NCI-H128 (cell line): Measurements from ENCODE around the gene TNFRSF9.
"Not testable (repeated sequence)": the region's sequence is repeated elsewhere in the genome, so short reads cannot be mapped to it uniquely, and the experiment has no call there.

ENCODE experiments used
- DNase-seq: peaks from one replicate; lab custom pipeline; 2025; ENCODE audit not compliant: unreplicated experiment; lab: John Stamatoyannopoulos, UW

TNFRSF9 gene

DNA sequence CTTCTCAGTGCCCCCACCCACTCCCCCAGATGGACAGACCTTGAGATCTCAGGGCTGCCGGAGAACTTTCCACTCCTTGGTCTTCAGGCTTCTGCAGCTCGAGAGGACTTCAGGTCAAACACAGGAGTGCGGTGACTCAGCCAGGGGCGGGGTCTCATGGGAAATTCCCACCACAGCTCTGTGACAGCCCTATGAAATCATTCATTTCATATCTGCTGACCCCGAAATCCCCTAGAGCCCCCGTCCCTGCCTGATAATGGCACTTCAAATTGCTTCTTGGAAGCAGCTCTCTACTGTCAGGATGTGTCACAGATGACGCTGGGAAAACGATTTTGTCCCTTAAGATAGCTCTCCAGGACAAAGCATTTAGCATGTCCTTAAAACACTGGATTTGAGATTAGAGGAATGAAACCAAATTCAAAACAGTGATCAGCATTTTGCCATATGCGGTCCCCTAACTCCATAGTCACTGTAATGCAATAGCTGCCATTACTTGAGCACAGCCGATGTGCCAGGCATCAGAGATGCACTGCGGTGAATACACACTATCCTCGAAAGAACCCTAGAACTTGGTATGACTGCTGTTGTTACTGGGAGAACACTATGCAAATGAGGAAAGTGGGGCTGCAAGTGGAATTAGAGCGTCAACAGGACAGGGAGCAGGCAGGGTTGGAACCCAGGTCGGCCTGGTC, at the start of gene TNFRSF9:
TSS of gene TNFRSF9 (minus strand) at position 95 of the 692 bp plus-strand sequence. CDS start 845 bp downstream, outside the sequence.
- no peak for DNase-seq

DNA sequence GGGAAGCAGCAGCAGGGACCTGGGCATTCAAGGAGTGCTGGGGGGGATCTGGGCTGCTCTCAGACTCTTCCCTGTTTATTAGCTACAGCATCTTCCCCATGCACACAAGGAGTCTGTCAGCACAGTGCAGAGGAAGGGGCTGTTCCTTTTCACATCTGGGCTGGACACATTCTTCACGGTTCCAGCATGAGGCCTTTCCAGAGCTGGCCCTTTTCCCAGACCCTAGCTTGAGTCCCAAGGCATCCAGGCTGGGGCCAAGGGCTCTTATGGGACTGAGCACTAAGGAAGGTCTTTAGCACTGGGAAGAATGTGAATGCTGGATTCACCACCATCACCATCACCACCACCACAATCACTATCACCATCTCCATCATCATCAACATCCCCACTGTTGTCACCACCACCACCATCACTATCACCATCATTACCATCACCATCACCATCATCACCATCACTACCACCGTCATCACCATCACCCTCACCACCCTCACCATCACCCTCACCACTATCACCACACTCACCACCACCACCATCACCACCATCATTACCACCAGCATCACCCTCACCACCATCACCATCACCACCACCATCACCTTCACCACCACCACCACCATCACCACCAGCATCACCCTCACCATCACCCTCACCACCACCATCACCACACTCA, 49.3 kb upstream of the TNFRSF9 start:
- DNase-seq: no peak

DNA sequence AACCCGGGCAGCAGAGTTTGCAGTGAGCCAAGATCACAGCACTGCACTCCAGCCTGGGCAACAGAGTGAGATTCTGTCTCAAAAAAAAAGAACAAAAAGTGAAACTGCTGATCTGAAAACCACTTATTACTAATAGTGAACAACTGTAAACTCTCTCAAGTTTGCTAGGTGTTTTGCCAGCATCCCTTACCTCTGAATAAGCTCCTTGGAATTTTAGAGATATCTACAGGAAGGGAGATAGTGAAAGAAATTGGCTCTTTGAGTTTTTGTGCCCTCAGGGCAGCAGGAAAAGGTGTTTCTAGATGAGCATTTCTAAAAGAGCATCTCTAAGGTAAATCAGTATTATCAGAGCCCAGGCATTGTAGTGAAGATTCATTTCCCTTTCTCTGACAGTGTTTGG, 47.9 kb upstream of the TNFRSF9 start:
- DNase-seq: no peak

DNA sequence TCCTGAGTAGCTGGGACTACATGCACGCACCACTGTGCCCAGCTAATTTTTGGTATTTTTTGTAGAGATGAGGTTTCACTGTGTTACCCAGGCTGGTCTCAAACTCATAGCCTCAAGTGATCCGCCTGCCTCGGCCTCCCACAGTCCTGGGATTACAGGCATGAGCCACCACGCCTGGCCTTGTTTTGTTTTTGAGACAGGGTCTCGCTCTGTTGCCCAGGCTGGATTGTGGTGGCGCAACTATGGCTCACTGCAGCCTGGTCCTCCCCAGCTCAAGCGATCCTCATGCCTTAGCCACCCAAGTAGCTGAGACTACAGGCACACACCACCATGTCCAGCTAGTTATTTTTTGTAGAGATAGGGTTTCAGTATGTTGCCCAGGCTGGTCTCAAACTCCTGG, 46.9 kb upstream of the TNFRSF9 start:
- no peak for DNase-seq

DNA sequence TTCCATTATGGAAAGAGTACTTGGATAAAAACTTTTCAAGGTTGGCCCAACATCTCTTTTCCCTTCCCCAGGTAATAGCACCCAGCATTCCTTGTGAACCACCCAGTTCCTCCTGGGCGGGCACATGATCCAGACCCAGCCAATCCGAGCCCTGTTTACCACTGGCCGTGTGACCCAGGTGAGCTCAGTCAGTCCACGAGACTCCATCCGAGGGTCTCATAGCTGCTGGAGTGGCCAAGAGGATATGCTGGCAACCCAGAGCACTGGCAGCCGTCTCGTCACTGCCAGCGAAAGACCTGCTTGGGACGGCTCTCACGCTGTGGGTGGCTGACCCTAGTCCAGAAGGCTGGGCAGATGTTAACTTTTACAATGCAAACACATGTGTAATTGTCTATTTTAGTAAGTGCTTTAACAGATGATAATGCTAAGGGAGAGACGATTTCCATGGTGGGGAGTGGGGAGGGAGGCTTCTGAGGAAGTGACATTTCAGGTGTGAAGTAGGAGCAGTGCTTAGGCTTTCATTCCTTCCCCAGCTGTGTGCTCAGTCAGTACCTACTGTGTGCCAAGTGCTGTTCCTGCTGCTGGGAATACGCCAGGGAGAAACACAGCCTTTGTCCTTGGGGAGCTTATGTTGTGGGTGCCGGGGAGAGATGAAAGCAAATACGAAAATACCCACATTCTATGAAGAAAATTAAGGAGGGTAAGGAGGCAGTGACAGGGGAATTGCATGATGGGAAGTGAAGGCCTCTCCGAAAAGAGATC, 45.4 kb upstream of the TNFRSF9 start:
- DNase-seq: no peak

DNA sequence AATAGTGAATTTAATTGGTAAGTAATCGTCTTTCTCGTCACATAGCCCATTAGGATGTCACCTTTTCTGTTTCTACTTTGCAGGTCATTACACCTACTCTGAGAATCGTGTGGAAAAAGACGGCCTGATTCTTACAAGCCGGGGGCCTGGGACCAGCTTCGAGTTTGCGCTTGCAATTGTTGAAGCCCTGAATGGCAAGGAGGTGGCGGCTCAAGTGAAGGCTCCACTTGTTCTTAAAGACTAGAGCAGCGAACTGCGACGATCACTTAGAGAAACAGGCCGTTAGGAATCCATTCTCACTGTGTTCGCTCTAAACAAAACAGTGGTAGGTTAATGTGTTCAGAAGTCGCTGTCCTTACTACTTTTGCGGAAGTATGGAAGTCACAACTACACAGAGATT, 44.2 kb upstream of the TNFRSF9 start:
- peak; percentile 16 for DNase-seq

DNA sequence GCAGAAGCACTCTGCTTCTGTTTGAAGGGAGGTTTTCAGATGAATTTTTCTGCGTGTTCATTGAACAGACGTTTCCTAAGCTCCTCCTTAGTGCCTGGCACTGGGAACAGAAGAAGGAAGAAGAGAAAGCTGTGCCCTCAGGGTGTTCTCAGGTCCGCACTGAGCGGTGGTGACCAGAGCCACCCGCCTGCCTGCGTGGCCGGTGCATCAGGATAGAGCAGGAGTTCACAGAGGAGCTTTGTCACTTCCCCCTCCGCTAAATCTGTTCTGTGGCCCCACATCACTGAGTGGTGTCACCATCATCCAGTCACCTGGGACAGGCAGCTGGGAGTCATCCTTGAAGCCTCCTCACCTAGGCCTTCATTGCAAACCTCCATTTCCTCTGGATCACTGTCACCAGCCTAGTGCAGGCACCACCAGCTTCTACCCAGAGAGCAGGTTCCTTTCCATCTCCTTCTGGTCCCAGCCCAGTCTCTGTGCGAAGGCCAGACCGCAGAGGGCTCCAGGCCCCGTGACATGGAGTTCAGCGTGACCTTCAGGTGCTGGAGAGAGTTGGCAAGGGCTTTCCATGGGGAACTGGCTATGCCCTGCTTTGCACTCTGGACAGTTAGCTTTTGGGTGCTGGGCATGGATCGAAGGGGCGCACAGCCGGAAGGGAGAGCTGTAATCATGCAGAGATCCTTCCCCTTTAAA, 42.6 kb upstream of the TNFRSF9 start:
- DNase-seq: no peak

DNA sequence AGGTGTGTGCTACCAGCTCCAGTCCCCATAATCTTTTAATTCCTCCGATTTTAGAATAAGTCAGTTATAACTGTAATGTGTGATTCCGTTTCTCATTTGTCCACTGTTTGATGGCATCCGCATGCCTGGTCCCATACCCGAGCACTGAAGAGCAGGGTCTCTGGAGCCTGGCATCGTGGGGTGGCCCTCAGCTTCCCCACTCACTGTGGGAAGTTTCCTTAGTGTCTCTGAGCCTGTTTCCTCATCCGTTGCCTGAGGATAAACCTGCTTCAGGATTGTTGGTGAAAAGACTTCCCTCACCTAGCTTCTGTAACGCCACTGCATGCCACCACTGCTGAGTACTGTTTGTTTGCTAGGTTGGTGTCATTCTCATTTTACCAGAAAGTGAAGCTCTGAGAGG, 40.3 kb upstream of the TNFRSF9 start:
- no peak for DNase-seq

DNA sequence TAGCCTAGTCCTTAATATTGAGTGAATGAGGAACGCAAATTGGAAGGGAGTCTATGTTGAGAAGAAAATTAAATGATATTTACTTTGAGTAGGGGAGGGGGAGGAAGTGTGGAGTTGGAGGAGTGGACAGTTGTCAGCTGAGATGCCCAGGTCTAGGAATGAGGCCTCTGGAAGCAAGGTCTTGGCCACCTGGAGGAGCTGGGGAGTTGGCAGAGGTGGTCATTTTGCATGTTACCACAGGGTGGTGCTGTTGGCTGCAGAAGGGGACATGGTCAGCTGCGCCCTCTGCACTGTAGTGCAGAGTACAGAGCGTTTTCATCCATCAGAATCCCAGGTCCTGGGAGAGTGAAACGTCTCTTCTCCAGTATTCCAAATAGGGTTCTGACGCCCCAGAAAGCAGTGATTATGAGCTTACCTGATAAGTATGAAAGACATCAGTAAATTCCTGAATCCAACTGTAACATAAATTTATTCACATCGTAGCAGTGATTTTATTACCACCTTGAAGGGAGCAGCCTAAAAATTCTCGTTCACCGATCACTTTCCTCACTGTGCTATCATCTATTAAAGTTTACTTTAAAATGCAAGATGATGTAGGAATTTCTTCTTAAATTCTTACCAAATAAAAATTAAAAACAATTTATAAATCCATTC, 34.7 kb upstream of the TNFRSF9 start:
- DNase-seq: peak; percentile 70

DNA sequence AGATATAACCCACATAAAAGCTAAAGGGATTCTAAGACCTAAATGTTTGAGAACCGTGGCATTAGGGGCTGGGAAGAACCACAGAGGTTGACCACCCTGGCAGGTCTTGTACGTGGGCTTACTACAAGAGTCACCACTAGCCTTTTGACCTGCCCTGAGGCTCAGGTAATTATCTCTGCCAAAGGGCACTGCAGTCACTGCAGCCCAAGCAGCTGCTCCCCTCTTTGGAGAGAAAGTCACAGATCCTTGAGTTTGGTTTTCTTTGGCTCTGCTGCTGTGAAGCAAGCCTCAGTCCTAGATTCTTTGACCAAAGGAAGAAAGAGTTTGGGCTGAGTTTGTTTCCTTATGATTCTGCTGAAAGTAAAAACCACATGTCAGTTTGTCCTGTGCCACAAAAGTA, 32.4 kb upstream of the TNFRSF9 start:
- no peak for DNase-seq

DNA sequence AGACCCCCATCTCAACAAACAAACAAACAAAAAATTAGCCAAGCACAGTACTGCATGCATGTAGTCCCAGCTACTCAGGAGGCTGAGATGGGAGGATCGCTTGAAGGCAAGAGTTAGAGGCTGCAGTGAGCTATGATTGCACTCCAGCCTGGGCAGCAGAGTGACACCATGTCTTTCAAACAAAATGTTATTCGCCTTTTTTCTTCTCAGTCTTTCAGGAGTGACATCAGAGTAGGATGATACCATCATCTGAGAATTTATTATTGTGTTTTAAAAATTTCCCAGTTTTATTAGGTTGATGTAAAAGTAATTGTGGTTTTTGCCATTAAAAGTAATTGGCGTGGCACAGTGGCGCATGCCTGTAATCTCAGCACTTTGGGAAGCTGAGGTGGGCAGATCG, 31.6 kb upstream of the TNFRSF9 start:
- DNase-seq: no peak

DNA sequence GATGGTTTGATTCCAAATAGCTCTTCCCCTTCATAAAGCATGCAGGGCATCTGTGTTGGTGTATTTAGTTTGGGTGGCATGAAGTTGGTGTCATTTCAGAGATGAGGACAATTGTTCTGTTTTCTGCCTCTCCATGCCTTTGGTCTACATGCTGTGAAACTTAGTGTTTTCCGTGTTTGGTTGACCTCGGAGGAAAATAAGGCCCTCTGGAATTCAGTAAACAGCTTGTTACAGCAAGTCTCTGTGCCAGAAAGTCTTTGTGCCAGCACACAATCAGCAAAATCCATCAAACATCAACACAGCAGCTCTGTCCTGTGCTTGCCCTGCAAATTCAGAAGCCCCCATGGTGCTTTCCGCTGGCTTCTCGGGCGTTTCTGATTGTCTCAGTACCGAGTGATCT, 30.4 kb upstream of the TNFRSF9 start:
- DNase-seq: no peak

DNA sequence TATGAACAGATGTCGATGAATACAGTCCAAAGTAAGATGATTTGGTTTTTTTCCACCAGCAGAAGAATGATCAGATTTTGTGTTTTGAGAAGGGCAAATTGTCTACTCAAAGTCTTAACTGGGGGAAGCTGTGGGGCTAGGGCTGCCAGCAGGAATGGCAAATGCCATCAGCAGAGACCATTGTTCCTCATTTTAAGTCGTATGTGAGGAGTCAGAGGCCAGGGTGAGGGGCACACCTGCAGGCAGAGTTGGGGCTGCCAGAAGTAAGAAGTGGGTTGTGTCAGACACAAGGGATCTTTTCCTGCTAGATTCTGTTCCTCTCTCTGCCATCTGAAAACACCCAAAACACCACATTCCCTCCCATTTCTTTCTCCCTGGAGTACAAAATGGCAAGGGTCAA, 29.6 kb upstream of the TNFRSF9 start:
- no peak for DNase-seq

DNA sequence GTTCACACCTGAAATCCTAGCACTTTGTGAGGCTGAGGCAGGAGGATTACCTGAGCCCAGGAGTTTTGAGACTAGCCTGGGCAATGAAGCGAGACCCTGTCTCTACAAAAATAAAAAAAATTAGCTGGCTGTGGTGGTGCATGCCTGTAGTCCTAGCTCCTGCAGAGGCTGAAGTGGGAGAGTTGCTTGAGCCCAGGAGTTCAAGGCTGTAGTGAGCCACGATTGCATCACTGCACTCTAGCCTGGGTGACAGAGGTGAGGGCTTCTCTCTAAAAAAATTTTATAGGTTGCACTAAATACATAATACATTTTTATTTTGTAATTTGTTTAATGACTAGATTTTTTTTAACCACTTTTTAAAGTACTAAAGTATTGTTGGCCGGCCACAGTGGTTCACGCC, 27.0 kb upstream of the TNFRSF9 start:
- no peak for DNase-seq

DNA sequence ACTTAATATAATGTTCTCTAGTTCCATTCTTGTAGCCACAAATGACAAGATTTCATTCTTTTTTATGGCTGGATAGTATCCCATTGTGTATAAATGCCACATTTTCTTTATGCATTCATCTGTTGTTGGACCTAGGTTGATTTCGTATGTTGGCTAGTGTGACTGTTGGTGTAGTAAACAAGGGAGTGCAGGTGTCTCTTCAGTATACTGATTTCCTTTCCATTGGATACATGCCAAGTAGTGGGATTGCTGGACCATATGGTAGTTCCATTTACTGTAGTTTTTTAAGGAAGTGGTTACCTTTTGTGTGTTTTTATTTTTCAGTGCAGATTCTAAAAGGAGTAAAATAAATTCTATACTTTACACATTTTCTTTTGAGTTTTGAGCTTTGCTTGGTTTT, 26.6 kb upstream of the TNFRSF9 start:
- DNase-seq: peak; percentile 21

DNA sequence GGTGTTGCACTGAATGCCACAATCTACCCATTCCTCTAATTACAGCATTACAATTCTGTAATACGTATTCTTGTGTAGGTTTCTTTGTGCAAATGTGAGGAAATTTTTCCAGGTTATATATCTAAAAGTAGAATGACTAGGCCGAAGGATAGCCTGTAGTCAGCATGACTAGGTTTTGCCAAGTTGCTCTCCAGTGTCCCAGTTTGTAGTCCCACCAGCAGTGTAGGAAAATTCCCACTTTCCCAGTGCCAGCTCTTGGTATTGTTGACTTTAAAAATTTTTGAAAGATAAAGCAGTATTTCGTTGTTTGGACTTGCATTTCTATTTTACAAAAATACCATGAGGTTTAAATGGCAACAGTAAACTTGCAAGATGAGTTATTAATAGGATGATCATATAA, 23.8 kb upstream of the TNFRSF9 start:
- DNase-seq: no peak

DNA sequence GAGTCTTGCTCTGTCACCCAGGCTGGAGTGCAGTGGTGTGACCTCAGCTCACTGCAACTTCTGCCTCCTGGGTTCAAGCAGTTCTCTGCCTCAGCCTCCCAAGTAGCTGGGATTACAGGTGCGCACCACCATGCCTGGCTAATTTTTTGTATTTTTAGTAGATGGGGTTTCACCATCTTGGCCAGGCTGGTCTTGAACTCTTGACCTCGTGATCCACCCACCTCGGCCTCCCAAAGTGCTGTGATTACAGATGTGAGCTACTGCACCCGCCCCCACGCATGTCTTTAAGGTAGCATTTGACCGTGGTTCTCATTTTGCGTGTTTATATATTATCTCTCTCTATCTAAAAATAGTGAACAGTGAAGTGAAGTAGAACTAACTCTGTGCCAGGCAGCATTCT, 23.2 kb upstream of the TNFRSF9 start:
- not testable (repeated sequence) for DNase-seq

DNA sequence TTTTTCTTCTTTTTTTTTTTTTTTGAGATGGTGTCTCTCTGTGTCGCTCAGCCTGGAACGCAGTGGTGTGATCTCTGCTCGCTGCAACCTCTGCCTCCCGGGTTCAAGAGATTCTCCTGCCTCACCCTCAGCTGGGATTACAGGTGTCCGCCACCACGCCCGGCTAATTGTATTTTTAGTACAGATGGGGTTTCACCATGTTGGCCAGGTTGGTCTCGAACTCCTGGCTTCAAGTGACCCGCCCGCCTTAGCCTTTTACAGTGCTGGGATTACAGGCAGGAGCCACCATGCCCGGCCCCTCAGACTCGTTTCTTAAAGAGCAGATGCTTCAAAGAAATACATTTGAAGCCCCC, 22.7 kb upstream of the TNFRSF9 start:
- DNase-seq: not testable (repeated sequence)

DNA sequence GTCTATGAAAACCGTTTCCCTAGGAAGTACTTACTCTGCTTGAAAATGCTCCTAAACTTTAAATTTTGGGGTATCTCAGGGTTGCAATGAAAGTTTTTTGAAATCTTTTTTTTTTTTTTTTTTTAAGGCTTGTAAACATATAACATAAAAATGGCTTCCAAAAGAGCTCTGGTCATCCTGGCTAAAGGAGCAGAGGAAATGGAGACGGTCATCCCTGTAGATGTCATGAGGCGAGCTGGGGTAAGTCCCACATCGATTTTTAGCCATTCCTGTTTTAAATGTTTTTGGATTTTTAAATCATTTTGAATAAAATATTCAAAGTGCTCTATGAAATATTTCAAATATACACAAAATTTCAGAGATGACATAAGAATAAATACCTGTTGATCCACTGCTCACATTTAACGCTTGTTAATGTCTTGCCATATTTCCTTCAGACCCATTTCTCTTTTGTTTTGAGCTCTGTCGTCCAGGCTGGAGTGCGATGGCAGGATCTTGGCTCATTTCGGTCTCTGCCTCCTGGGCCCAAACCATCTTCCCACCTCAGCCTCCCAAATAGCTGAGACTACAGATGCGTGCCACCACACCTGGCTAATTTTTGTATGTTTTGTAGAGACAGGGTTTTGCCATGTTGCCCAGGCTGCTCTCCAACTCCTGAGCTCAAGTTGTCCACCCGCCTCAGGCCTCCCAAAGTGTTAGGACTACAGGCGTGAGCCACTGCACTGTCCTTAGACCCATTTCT, 22.2 kb upstream of the TNFRSF9 start:
- no peak for DNase-seq

DNA sequence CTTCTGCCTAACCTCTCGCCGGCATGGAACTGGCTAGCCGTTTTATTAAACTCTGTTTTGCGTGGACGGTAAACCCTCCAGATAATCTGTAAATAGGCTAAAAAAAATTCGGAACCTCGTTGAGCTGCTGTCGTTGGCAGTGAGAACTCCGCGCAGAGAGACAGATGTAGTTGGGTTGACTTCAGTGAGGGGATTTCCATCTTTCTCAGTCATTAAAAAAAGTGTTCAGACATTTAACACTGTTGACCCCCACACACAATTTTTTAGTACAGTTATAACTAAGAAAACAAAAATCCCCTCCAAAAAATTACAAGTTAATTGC, 21.3 kb upstream of the TNFRSF9 start:
- no peak for DNase-seq
